Tibial nerve (tissue), 4 donors: ENCODE measurements around the gene FHL1.

Source experiments
- EP300 ChIP-seq, 2 donors: sonication (generic); formaldehyde crosslinking; IDR thresholded peaks; one replicate each; pipeline ENCODE4 v1.6.1; 2017; ENCODE audit warnings: antibody characterized with exemption in 2 of 2, mild to moderate bottlenecking in 1 of 2
- POLR2A ChIP-seq, 2 donors: fragments of 450-650 bp; IDR thresholded peaks; one replicate each; pipeline ENCODE4 v1.6.1; 2017; ENCODE audit warnings: antibody characterized with exemption in 2 of 2, mild to moderate bottlenecking in 2 of 2, moderate library complexity in 2 of 2
- TF ChIP-seq, protein P1 (sequence below), 5 experiments: fragments of 200-600 bp in 3 of 5; fragments of 450-650 bp in 2 of 5; sonication (generic) in 3 of 5; IDR thresholded peaks; one replicate each; pipeline ENCODE4 v1.5.1; 2016 to 2019; ENCODE audit warnings: antibody characterized with exemption in 5 of 5, mild to moderate bottlenecking in 3 of 5, moderate library complexity in 2 of 5

DNA sequence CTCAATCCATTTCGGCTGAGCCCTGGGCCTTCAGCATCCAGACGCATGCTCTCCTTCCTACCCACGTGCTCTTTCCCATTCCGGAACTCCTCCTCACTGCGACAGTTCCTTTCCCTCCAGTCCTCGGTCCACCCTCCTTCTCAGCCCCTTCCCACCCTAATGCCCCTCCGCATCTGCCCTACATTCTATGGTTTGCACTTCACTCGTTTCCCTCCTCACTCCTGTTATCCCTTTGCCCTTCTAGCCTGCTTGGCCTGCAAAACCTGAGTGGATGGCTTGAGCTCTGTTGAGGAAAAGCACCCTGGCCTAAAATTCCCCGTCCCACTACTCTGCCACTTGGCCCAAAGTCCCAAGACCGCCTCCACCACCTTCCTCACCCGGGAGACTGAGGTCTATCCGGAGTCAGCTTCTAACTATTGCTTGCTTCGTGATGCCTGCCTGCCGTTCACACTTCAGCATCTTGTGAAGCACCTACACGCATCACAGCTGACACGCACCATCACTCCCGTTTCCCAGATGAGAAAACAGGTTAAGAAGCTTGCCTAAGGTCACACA, 65.3 kb downstream of the FHL1 start:
- TF ChIP-seq, protein P1, sequence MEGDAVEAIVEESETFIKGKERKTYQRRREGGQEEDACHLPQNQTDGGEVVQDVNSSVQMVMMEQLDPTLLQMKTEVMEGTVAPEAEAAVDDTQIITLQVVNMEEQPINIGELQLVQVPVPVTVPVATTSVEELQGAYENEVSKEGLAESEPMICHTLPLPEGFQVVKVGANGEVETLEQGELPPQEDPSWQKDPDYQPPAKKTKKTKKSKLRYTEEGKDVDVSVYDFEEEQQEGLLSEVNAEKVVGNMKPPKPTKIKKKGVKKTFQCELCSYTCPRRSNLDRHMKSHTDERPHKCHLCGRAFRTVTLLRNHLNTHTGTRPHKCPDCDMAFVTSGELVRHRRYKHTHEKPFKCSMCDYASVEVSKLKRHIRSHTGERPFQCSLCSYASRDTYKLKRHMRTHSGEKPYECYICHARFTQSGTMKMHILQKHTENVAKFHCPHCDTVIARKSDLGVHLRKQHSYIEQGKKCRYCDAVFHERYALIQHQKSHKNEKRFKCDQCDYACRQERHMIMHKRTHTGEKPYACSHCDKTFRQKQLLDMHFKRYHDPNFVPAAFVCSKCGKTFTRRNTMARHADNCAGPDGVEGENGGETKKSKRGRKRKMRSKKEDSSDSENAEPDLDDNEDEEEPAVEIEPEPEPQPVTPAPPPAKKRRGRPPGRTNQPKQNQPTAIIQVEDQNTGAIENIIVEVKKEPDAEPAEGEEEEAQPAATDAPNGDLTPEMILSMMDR (IDR thresholded peaks at IDR 0.05) = no peak
- no peak for TF ChIP-seq POLR2A (IDR thresholded peaks at IDR 0.05)
- TF ChIP-seq EP300 (IDR thresholded peaks at IDR 0.05) = no peak
